GM12801 (cell line): ENCODE results near the gene RANBP17.

Source experiments
- CTCF ChIP-seq: IDR thresholded peaks from one replicate; pipeline ENCODE4 v1.5.1; 2011; ENCODE audit warnings: control low read depth; ENCODE audit not compliant: insufficient read length; ENCODE audit errors: extremely low read depth

RANBP17 gene

GRCh38 chr5:171107669-171108068 lies 245.9 kb downstream of the RANBP17 start:
- TF ChIP-seq CTCF = no peak

GRCh38 chr5:171115519-171115918 lies 253.7 kb downstream of the RANBP17 start:
- no peak for TF ChIP-seq CTCF

- no peak for TF ChIP-seq CTCF
Measured at GRCh38 chr5:171116719-171117118, 254.9 kb downstream of the RANBP17 start.

- TF ChIP-seq CTCF = no peak
Measured at GRCh38 chr5:171120986-171121622, 259.3 kb downstream of the RANBP17 start.

- TF ChIP-seq CTCF = no peak
Measured at GRCh38 chr5:171121638-171122037, 259.8 kb downstream of the RANBP17 start.

GRCh38 chr5:171122372-171122771 lies 260.6 kb downstream of the RANBP17 start:
- TF ChIP-seq CTCF = no peak

- TF ChIP-seq CTCF = no peak
Measured at GRCh38 chr5:171123417-171123816, 261.6 kb downstream of the RANBP17 start.

- no peak for TF ChIP-seq CTCF
Measured at GRCh38 chr5:171127314-171127713, 265.5 kb downstream of the RANBP17 start.
